HG03575 (cell line): Measurements from ENCODE around the gene OCIAD1.
"Not testable (repeated sequence)": the region's sequence is repeated elsewhere in the genome, so short reads cannot be mapped to it uniquely, and the experiment has no call there.

ENCODE experiments used
- ATAC-seq: cut with Tn5 transposase; IDR thresholded peaks from one replicate; pipeline ENCODE4 v1.9.1; 2021; ENCODE audit not compliant: unreplicated experiment, insufficient number of reproducible peaks, low FRiP score; ENCODE audit errors: extremely low read depth

The OCIAD1 gene, protein sequence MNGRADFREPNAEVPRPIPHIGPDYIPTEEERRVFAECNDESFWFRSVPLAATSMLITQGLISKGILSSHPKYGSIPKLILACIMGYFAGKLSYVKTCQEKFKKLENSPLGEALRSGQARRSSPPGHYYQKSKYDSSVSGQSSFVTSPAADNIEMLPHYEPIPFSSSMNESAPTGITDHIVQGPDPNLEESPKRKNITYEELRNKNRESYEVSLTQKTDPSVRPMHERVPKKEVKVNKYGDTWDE

DNA sequence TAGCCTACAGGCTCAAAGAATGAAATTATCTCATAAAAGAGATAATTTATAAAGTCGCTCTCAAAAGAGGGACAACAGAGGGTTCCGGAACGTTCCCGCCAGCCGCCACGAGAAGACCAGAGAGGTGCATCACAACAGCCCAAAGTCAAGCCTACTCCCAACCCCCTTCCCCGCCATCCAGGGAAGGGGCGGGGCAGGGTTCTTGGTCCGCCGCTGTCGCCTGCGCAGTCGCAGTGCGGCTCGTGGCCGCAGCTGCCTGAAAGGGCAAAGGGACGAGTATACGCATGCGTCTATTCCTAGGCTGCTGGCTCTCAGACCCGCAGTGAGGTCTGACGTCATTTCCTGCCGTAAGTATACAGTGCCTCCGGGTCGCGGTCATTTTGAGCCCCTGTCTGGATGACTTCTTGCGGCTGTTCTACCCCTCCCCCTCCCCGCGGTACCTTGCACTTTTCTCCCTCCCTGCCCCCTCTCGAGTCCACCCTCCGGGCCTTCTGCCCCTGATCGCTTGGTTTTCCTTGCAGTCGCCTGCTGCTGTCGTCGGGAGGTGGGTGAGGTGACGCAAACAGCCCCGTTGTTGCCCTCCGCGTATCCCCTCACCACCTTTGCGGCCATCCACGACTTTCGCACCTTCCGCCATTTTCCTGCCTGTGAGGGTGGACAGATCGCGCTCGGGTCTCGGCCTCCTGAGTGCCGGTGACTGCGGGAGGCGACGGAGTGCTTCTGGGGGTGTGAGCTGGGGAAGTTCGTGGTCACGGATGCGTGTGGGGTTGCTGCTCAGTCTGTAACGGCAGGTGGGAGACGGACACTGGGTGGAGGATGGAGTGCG lies at the start of gene OCIAD1:
OCIAD1 (plus strand) TSS at position 383 of the 826 bp plus-strand sequence. CDS start 1,537 bp downstream, outside the sequence.
- peak; percentile 99 for ATAC-seq

DNA sequence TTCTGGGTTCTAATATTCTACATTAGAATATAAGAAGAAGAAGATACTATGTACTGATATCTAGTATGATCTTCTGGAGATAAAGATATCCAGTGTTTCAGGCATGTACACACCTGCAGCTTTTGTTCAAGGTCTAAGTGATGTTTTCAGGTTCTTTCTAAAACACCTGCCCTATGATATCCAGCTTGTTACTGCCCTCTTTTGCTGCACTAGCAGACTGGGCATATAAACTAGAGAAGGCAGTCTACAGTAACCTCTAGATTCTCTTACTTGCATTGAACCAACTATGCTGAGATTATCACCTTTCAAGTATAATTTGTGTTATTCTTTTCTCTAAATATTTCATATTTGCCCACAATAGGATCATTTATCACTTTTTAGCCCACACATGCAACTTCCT lies 48.9 kb upstream of the OCIAD1 start:
- ATAC-seq = no peak

DNA sequence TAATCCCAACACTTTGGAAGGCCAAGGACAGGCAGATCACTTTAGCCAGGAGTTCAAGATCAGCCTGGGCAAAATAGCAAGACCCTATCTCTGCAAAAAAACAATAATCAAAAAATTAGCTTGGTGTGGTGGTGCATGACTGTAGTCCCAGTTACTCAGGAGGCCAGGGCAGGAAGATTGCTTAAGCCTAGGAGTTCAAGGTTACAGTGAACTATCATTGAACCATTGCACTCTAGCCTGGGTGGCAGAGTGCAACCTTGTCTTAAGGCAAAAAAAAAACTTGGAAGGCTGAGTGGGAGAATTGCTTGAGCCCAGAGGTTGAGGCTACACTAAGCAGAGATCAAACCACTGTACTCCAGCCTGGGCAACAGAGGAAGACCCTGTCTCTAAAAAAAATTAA lies 45.6 kb upstream of the OCIAD1 start:
- ATAC-seq = no peak

DNA sequence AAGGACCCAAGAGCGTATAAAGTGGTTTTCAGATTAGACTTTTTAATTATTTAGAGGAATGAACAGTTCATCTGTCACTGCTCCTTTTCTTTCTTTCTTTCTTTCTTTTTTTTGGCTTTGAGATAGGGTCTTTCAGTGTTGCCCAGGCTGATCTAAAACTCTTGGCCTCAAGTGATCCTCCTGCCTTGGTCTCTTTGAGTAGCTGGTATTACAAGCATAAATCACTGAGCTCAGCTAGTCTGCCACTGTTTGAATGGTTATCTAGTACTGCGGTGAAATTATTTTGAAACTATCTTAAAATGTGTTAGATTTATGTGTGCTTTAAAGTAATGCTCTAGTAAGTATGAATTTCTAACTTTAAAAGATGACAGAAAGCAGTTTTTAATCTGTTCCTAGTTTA lies 44.3 kb upstream of the OCIAD1 start:
- no peak for ATAC-seq

DNA sequence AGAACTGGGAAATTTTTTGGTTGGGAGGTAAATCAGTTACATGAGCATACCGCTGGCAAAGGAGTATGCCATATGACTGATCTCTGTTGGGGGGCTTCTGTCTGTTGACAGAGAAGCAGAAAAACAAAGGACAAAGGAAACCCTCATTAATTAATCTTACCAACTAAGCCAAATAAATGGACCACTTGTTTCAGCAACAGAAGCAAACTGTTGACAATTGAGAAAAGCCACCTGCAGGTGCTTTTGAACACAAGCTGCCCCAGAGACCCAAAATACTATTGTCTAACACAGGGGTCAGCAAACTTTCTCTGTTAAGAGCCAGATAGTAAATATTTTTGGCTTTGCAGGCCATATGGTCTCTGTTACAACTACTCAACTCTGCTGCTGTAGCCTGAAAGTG lies 43.8 kb upstream of the OCIAD1 start:
- no peak for ATAC-seq

DNA sequence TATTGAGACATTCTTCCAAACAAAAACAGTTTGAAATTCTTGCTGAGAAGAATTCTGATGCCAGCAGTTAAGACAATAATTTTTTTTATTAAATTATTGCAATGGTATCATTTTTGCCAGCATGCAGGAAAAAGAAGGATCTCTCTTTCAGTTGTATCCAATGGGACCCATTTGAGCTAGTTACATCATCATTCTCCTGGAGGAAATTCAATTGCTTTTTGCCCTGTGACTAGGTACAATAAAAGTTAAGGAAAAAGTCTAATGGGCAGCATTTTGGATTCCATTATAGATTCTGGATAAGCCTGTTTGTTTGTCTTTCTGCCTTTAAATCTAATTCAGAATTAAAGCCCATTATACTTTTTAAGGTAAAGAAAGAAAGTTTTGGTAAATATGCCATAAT lies 40.3 kb upstream of the OCIAD1 start:
- no peak for ATAC-seq

DNA sequence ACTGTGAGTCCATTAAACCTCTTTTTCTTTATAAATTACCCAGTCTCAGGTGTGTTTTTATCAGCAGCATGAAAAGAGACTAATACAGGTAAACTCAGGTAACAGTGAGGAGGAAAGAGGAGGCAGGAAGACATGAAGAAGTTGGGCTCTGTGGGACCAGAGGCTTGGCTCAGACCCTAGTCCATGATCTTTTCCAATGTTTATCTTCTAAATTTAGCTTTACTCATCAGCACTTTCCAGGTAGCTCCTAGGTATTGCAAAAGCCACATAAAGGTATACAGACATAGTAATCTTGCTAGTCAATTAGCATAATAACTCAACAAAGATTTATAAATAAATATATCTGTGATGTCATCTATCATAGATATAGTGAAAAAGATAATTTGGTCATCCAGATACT lies 39.6 kb upstream of the OCIAD1 start:
- ATAC-seq = no peak

DNA sequence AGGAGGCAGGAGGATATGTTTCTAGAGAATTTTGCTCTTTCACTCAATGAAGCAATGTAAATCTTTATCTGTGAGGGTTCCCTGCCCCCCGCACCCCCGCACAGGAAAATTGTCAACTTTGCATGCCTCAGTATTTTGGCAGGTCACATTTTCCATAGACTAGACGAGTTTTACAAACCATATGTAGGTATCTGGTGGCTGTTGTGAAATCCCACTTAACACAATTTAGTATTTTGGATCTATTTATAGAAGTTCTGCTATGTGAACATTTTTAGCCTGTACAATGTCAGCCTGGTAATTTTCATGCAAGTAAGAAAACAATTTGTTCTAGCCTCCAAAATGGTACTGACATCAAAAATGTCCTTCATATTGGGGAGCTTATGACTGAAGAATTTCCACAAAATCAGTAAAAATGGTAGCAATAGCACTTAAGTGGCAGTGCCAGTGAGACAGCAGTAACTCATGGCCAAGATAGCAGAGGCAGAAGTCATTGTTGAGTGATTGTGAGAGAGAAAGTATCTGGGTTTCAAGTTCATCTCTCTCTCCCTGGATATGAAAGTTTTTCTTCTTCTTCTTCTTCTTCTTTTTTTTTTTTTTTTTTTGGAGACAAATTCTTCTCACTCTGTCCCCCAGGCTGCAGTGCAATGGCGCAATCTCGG lies 38.4 kb upstream of the OCIAD1 start:
- ATAC-seq = no peak

DNA sequence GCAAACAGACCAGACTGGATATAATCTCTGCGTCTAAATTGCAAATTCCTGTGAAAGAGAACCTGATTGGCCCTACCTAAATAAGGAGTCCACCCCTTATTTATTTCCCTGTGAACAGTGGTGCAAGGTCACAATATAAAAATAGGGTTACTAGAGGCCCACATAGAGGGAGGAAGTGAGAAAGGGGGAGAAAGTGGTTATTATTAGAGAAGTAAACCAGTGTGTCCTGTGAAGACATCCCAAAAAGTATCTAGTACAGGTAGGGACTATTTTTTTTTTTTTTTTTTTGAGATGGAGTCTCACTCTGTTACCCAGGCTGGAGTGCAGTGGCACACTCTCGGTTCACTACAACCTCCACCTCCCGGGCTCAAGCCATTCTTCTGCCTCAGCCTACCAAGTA lies 35.8 kb upstream of the OCIAD1 start:
- ATAC-seq = no peak

DNA sequence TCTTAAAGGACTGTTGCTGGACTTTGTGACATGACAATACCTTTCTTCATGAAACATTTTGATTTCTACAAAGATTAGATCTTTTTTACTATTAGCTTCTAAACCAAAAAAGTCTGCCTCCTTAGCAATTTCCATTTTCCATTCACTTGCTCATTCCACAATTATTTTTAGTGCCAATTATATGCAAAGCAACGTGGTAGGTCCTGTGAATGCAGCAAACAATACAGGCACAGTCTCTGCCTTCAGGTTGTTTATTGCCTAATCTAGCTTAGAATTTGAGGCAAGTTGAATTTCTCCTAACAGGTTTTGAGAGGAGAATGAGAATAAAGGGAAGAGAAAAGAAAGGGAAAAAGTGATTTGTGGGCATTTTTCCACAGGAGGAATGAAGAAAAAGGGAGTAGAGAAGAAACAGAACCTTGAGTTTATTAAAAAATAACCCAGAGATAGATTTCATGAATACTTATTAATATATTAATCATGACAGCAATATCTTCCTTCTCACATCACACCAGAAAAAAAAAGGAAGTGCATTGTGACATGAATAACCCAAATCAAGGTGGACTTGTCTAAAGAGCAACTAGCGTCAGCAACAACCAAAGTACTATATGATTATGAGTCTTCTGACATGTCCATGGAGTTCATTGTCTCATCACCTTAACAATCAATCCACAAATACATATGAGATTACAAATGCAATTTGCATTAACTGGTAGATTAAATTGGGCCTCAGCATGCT lies 34.5 kb upstream of the OCIAD1 start:
- no peak for ATAC-seq

DNA sequence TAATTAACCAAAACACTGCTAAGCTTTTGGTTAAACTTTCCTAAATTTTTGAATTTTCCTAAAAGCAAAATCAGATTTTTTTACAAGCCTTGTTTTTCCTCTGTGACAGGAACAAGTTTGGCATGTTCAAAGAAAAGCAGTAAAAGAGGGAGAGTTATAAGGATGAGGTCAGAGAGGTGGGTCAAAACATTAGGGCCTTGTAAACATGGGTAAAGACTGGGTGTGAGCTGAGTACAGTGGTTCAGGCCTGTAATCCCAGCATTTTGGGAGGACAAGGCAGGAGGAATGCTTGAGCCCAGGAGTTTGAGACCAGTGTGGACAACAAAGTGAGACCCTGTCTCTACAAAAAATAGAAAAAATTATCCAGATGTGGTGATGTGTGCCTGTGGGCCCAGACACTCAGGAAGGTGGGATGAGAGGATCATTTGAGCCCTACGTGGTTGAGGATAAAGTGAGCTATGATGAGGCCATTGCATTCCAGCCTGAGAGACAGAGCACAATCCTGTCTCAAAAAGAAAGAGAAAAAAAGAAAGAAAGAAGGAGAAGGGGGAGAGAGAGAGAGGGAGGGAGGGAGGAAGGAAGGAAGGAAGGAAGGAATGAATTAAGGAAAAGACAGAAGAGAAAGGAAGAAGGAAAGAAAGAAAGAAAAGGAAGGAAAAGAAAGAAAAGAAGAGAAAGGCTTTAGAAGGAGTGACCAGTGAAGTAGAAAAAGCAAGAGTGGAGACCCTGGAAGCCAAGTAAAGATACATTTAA lies 33.8 kb upstream of the OCIAD1 start:
- no peak for ATAC-seq

DNA sequence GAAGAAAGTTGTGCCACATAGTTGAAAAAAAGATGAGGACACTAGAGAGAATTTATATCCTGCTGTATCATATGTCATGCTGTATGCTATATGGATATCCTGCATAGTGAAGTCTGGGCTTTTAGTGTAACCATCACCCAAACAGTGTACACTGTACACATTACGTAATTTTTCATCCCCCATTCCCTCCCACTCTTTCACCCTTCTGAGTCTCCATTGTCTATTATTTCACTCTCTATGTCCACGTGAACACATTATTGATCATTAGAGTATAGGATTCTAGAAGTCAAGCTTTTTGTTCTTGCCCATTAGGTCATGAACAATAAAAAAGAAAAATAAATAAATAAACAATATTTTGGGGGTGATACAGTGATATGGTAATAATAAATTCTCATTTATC lies 32.8 kb upstream of the OCIAD1 start:
- ATAC-seq = no peak

DNA sequence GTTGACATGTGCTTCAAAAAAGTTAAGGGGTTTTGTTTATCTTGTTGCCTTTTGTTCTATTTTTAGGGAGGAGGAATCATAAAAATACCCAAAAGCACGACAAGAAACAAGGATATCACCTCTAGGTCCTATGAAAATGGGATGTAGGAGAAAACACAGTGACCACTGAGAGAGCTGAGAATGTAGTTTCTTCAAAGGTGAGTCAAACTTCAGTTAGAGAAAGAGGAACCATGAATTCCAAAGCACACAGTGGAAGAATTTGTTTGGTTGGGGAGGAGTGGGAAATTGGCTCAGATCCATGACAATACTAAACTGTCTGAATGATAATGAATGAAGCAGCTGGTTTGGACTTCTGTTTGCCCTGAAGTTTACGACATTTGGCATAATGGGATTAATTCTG lies 31.7 kb upstream of the OCIAD1 start:
- no peak for ATAC-seq

DNA sequence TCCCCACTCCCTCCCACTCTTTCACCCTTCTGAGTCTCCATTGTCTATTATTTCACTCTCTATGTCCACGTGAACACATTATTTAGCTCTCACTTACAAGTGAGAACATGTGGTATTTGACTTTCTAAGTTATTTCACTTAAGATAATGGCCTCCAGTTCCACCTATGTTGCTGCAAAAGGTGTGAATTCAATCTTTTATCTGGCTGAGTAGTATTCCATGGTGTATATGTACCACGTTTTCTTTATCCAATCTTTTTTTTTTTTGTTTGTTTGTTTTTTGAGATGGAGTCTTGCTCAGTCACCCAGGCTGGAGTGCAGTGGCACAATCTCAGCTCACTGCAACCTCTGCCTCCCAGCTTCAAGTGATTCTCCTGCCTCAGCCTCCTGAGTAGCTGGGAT lies 30.7 kb upstream of the OCIAD1 start:
- not testable (repeated sequence) for ATAC-seq

DNA sequence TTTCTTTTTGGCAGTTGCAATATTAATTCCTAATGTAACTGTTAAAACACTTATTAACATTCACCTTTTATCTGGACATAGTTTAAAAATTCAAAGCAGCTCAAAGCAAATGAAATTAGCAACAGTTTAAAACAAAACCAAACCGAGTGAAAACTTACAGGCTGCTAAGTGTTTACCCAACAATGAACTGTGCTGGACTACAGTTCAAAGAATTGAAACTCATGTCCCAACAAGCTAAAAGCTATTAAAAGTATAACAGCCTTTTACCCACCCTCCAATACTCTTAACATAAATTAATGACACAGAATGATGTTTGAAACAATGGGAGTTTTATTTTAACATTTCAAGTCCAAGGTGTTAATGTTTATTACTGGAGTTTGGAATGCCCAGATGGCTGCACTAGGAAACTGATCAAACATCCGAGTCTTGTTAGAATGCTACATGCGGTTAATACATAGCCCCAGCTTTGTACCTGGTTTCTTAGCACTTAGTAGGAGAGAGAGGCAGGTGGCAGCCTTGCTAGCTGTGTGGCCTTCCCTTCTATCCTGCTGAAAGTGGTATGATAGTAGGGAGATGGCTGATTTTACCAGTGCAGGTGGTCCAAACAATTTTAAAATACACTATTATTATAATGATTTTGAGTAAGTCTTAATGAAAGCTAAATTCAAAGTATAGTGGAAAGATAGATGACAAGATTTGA lies 29.7 kb upstream of the OCIAD1 start:
- ATAC-seq = no peak

DNA sequence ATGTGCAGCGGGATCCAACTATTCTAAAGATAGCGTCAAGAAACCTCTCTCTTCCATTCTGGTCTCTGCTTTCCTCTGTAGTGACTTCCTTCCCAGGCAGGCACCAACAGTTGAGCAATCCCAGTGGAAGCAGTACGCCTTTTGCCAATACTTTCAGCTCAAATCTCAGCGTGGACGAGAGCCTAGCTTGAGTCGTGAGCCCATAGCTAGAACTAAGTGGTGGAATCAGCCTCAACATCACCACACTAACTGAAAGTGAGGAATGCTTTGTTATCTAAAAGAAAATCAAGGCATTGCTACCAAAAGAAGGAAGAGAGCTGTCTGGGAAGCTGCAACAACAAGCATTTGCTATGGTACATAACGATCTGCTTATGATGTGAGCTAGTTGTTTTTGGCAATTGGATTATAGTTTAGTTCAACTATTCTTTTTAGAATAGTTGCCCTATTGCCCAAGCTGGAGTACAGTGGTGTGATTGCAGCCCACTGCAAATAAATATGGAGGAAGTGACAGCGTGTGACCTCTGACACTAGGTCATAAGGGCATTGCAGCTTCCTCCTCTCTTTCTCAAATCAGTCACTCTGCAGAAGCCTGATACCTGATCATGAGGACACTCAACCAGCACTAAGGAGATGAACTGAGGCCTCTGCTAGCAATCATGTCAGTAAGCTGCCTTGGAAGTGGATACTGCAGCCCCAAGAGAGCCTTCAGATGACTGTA lies 26.1 kb upstream of the OCIAD1 start:
- no peak for ATAC-seq

DNA sequence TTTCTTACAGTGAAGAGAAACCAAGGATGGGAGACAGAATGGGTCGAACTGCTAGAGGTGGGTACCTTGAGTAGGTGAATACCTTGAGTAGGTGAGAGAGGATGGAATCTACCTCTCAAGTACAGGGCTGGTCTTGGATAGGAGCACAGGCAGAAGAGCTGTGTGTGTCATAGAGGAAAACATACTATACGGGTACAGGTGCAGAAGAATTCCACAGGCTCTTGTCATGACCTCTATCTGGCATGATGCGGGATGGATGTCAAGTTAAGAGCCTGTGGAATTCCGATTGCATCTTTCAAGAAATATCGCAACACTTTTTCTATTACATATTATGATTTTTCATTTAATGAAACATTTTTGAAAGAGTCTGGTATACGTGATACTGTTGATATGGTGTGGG lies 18.0 kb upstream of the OCIAD1 start:
- ATAC-seq = no peak

DNA sequence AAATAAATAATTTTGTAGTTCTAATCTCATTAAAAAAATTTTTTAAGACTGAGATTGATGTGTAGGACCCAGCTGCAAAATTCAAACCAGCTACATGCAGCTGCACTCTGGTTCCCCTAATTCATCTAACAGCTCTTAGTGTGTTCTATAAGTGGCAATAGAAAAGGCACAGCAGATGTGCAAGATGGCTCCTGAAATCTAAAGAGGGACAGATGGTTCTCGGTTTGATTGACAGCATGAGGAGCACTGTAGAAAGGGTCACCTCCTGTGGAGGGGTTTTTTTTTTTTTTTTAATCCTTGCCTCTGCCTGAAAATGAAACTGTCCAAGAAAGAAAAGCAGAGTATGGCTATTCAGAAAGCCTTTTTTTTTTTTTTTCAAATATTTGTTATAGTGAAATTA lies 16.9 kb upstream of the OCIAD1 start:
- ATAC-seq = peak; percentile 61
